H9 (cell line): ENCODE measurements around the gene RAP1GAP2. TPM values are rescaled to one million over a fixed set of nuclear protein-coding genes. Genes with fewer than 3 reads are reported as not detected.

Source experiments
- DNase-seq: peaks from one replicate; pipeline ENCODE4 v3.0.0-alpha.2; 2017
- H2AFZ ChIP-seq: one replicate; pipeline ENCODE4 v1.6.1; 2013; ENCODE audit warnings: mild to moderate bottlenecking, low read length, control low read depth, moderate library complexity
- H2AK5ac ChIP-seq: 2 replicates; pipeline ENCODE4 v1.6.1; 2013; ENCODE audit warnings: low read length, control low read depth, mixed read lengths; ENCODE audit not compliant: insufficient read length
- H2BK120ac ChIP-seq: one replicate; pipeline ENCODE4 v1.6.1; 2013; ENCODE audit warnings: low read depth, mild to moderate bottlenecking, low read length, control low read depth, inconsistent platforms; ENCODE audit not compliant: poor library complexity, severe bottlenecking
- H2BK12ac ChIP-seq: 2 replicates; pipeline ENCODE4 v1.6.1; 2013; ENCODE audit warnings: low read length, control low read depth, mixed read lengths, low read depth; ENCODE audit not compliant: insufficient read length
- H2BK15ac ChIP-seq: 2 replicates; pipeline ENCODE4 v1.6.1; 2013; ENCODE audit warnings: low read depth, low read length, control low read depth
- H2BK20ac ChIP-seq: one replicate; pipeline ENCODE4 v1.6.1; 2013; ENCODE audit warnings: low read depth, mild to moderate bottlenecking, low read length, control low read depth, inconsistent platforms; ENCODE audit not compliant: poor library complexity, severe bottlenecking
- H2BK5ac ChIP-seq: 2 replicates; pipeline ENCODE4 v1.6.1; 2013; ENCODE audit warnings: low read length, control low read depth, mixed read lengths; ENCODE audit not compliant: insufficient read length
- H3K14ac ChIP-seq: 2 replicates; pipeline ENCODE4 v1.6.1; 2013; ENCODE audit warnings: low read length, control low read depth; ENCODE audit not compliant: insufficient read depth
- H3K18ac ChIP-seq: 2 replicates; pipeline ENCODE4 v1.6.1; 2013; ENCODE audit warnings: low read depth, mild to moderate bottlenecking, mixed read lengths, low read length, control low read depth; ENCODE audit not compliant: insufficient read length
- H3K23ac ChIP-seq: 2 replicates; pipeline ENCODE4 v1.6.1; 2013; ENCODE audit warnings: low read length, control low read depth, mixed read lengths, low read depth; ENCODE audit not compliant: insufficient read length
- H3K23me2 ChIP-seq: 2 replicates; pipeline ENCODE4 v1.6.1; 2013; ENCODE audit warnings: low read depth, mild to moderate bottlenecking, mixed read lengths, low read length, control low read depth; ENCODE audit not compliant: insufficient read length, poor library complexity, severe bottlenecking
- H3K27ac ChIP-seq: 2 replicates; pipeline ENCODE4 v1.5.1; 2013; ENCODE audit warnings: low read length, control low read depth, mixed read lengths, low read depth; ENCODE audit not compliant: insufficient read length
- H3K27me3 ChIP-seq: 2 replicates; pipeline ENCODE4 v1.6.1; 2013; ENCODE audit warnings: low read length, control low read depth, inconsistent platforms; ENCODE audit not compliant: insufficient read depth
- H3K4ac ChIP-seq: 2 replicates; pipeline ENCODE4 v1.6.1; 2013; ENCODE audit warnings: low read depth, mild to moderate bottlenecking, control low read depth, inconsistent platforms, low read length, moderate library complexity
- H3K4me1 ChIP-seq: 2 replicates; pipeline ENCODE4 v1.6.1; 2013; ENCODE audit warnings: low read length, control low read depth, inconsistent platforms; ENCODE audit not compliant: insufficient read depth
- H3K4me2 ChIP-seq: 2 replicates; pipeline ENCODE4 v1.6.1; 2013; ENCODE audit warnings: low read length, control low read depth, mixed read lengths; ENCODE audit not compliant: insufficient read length, insufficient read depth
- H3K56ac ChIP-seq: 2 replicates; pipeline ENCODE4 v1.6.1; 2013; ENCODE audit warnings: low read depth, mild to moderate bottlenecking, mixed read lengths, low read length, control low read depth; ENCODE audit not compliant: insufficient read length
- H3K79me1 ChIP-seq: 2 replicates; pipeline ENCODE4 v1.6.1; 2013; ENCODE audit warnings: low read depth, mild to moderate bottlenecking, moderate library complexity, low read length, control low read depth, inconsistent platforms; ENCODE audit not compliant: insufficient read depth, poor library complexity, severe bottlenecking
- H3K79me2 ChIP-seq: 2 replicates; pipeline ENCODE4 v1.6.1; 2013; ENCODE audit warnings: low read length, control low read depth, inconsistent platforms; ENCODE audit not compliant: insufficient read depth
- H3K9ac ChIP-seq: 2 replicates; pipeline ENCODE4 v1.6.1; 2013; ENCODE audit warnings: low read length, control low read depth, mixed read lengths; ENCODE audit not compliant: insufficient read length; ENCODE audit errors: extremely low read depth
- H3K9me3 ChIP-seq: one replicate; pipeline ENCODE4 v1.6.1; 2013; ENCODE audit warnings: low read depth, low read length, inconsistent platforms; ENCODE audit not compliant: control insufficient read depth
- H3T11ph ChIP-seq: one replicate; pipeline ENCODE4 v1.6.1; 2013; ENCODE audit warnings: mild to moderate bottlenecking, low read length, control low read depth, inconsistent platforms
- H4K20me1 ChIP-seq: one replicate; pipeline ENCODE4 v1.6.1; 2013; ENCODE audit not compliant: control insufficient read depth, insufficient read length, insufficient read depth
- H4K5ac ChIP-seq: 2 replicates; pipeline ENCODE4 v1.6.1; 2013; ENCODE audit warnings: low read depth, mild to moderate bottlenecking, mixed read lengths, low read length, control low read depth; ENCODE audit not compliant: insufficient read length
- H4K8ac ChIP-seq: replicated peaks from 2 replicates; pipeline ENCODE4 v1.6.1; 2013; ENCODE audit warnings: low read length, control low read depth, mixed read lengths, low read depth; ENCODE audit not compliant: insufficient read length
- H4K91ac ChIP-seq: 2 replicates; pipeline ENCODE4 v1.6.1; 2013; ENCODE audit warnings: low read depth, mild to moderate bottlenecking, moderate library complexity, mixed read lengths, low read length, control low read depth; ENCODE audit not compliant: insufficient read length
- H3K27ac Mint-ChIP-seq, 3 experiments: 2 replicates in 2 of 3; 3 replicates in 1 of 3; pipeline ENCODE4 v1.8.0; 2020 to 2021; ENCODE audit warnings: mixed read lengths in 3 of 3, mild to moderate bottlenecking in 1 of 3, moderate library complexity in 1 of 3
- H3K27me3 Mint-ChIP-seq: 2 replicates; pipeline ENCODE4 v1.8.0; 2021; ENCODE audit warnings: low read depth, mild to moderate bottlenecking, moderate library complexity, mixed read lengths
- H3K36me3 Mint-ChIP-seq, 3 experiments: 2 replicates in 2 of 3; 3 replicates in 1 of 3; pipeline ENCODE4 v1.8.0; 2020 to 2021; ENCODE audit warnings: low read depth in 3 of 3, mixed read lengths in 3 of 3; ENCODE audit not compliant: insufficient read depth in 1 of 3
- H3K4me1 Mint-ChIP-seq, 2 experiments: 2 replicates each; pipeline ENCODE4 v1.8.0; 2020; ENCODE audit warnings: mixed read lengths in 2 of 2
- H3K4me3 Mint-ChIP-seq, 2 experiments: 2 replicates in 1 of 2; 3 replicates in 1 of 2; pipeline ENCODE4 v1.8.0; 2020 to 2021; ENCODE audit warnings: mild to moderate bottlenecking in 2 of 2, mixed read lengths in 2 of 2, moderate library complexity in 1 of 2
- H3K9me3 Mint-ChIP-seq, 2 experiments: 2 replicates in 1 of 2; 3 replicates in 1 of 2; pipeline ENCODE4 v1.8.0; 2020; ENCODE audit warnings: mild to moderate bottlenecking in 2 of 2, mixed read lengths in 2 of 2, moderate library complexity in 1 of 2
- CTCF ChIP-seq: fragments of 200-600 bp; sonication (generic); conservative IDR thresholded peaks from 3 replicates; pipeline ENCODE4 v1.8.0; 2021; ENCODE audit warnings: antibody characterized with exemption, mild to moderate bottlenecking
- WGBS: extraction: QIAGEN DNeasy Blood & Tissue Kit; methylation state at CpG from one replicate; pipeline ENCODE4 v1.1.7; 2013; ENCODE audit warnings: missing lambda C conversion rate, low lambda C conversion rate, mixed read lengths; ENCODE audit not compliant: insufficient read length; ENCODE audit errors: extremely low coverage; 5-methylcytosine and 5-hydroxymethylcytosine counted together
- total RNA-seq: library from RNA; stranded (reverse); gene quantifications from 2 replicates; pipeline ENCODE4 v1.2.1, GENCODE V29; 2021

Gene RAP1GAP2
- total RNA-seq, 1 experiment from 2014 or later: 33.8 TPM

GRCh38 chr17:2869604-2870003 lies 73.4 kb downstream of the RAP1GAP2 start:
- Histone ChIP-seq H3K14ac (no peak overlapping the region; the same call in 1 of the 2 replicates), H3K18ac (no peak overlapping the region), H3K79me1 (peaks cover 5% of the 10 kb centered on the region), H2BK20ac (no peak overlapping the region), H2BK12ac (no peak overlapping the region), H2AFZ (no peak overlapping the region), H3K23me2 (peaks cover 2% of the 10 kb centered on the region), H3K27me3 (no peaks in the 10 kb centered on the region), H3K27ac (no peak overlapping the region), H2BK5ac (no peak overlapping the region), H3K79me2 (no peaks in the 10 kb centered on the region; the same call in 1 of the 2 replicates), H3K4ac (no peak overlapping the region), H2BK120ac (no peak overlapping the region), H4K91ac (no peak overlapping the region), H4K5ac (no peak overlapping the region), H2AK5ac (no peak overlapping the region), H4K8ac (no peak overlapping the region), H3T11ph (no peak overlapping the region), H3K9me3 (no peaks in the 10 kb centered on the region), H3K4me2 (no peak overlapping the region), H3K4me1 (peaks cover 14% of the 10 kb centered on the region; the same call in 1 of the 2 replicates), H2BK15ac (no peak overlapping the region), H3K9ac (no peak overlapping the region), H3K23ac (no peak overlapping the region), H4K20me1 (no peaks in the 10 kb centered on the region), H3K56ac (no peak overlapping the region)
- H3K4me3 Mint-ChIP-seq: no peak overlapping the region; a peak in 1 of 5 replicates
- no peaks in the 10 kb centered on the region for H3K27me3 Mint-ChIP-seq
- no CpG with 5 or more reads among the region's 13 CpGs for WGBS
- no peaks in the 10 kb centered on the region; a peak in 1 of 5 replicates for H3K9me3 Mint-ChIP-seq
- H3K36me3 Mint-ChIP-seq: peaks cover 0 to 3% (median 2%) of the 10 kb centered on the region in 3 experiments; a peak in 3 of 7 replicates
- peak; percentile 46 for DNase-seq
- no peak for TF ChIP-seq CTCF
- H3K4me1 Mint-ChIP-seq: peaks cover 61 to 75% of the 10 kb centered on the region in 2 experiments
- H3K27ac Mint-ChIP-seq: peak overlapping the region in 1 of 3 experiments; percentile 18; a peak in 1 of 7 replicates
